A549 (cell line): ENCODE data around the gene QPRT.

Experiments used
- CHD2 ChIP-seq: fragments of 150-350 bp; IDR thresholded peaks from 2 replicates; pipeline ENCODE4 v1.6.1; 2014; ENCODE audit warnings: low read length; ENCODE audit not compliant: partially characterized antibody
- CTCF ChIP-seq: fragments of >200 bp; sonication (Bioruptor Twin); formaldehyde crosslinking; IDR thresholded peaks from 3 replicates; pipeline ENCODE4 v1.5.1; 2016
- EP300 ChIP-seq, 2 experiments: fragments of >200 bp; sonication (Bioruptor Twin); formaldehyde crosslinking; IDR thresholded peaks; 2 replicates in 1 of 2; 3 replicates in 1 of 2; pipeline ENCODE4 v1.6.1; 2016 to 2017
- JUN ChIP-seq, 2 experiments: fragments of >200 bp; sonication (Bioruptor Twin); formaldehyde crosslinking; IDR thresholded peaks; 2 replicates in 1 of 2; 3 replicates in 1 of 2; pipeline ENCODE4 v1.6.1; 2016 to 2017
- MAX ChIP-seq: IDR thresholded peaks from 2 replicates; pipeline ENCODE4 v1.6.1; 2012
- POLR2A ChIP-seq: IDR thresholded peaks from 2 replicates; pipeline ENCODE4 v1.6.1; 2012; ENCODE audit warnings: mild to moderate bottlenecking, low read length
- RAD21 ChIP-seq, 2 experiments: fragments of >200 bp in 1 of 2; sonication (Bioruptor Twin) in 1 of 2; formaldehyde crosslinking in 1 of 2; IDR thresholded peaks in 1 of 2; conservative IDR thresholded peaks in 1 of 2; 2 replicates in 1 of 2; 3 replicates in 1 of 2; pipeline ENCODE4 v1.6.1; 2012 to 2018; ENCODE audit warnings: inconsistent platforms in 1 of 2
- TP53 ChIP-seq: fragments of 250-450 bp; sonication (Bioruptor Pico); IDR thresholded peaks from 2 replicates; pipeline ENCODE4 v1.5.0; 2021; ENCODE audit warnings: mild to moderate bottlenecking, moderate library complexity
- USF2 ChIP-seq: fragments of 450-650 bp; IDR thresholded peaks from 2 replicates; pipeline ENCODE4 v1.6.1; 2014; ENCODE audit warnings: antibody characterized with exemption

GRCh38 chr16:29710227-29711219 is 31.5 kb downstream of the QPRT start:
- no peak for TF ChIP-seq EP300 (IDR thresholded peaks at IDR 0.05)
- TF ChIP-seq CTCF: peak; percentile 55; the same call in 2 of the 3 replicates
- peak; percentile 77 for TF ChIP-seq USF2
- TF ChIP-seq CHD2: no peak
- no peak for TF ChIP-seq JUN (IDR thresholded peaks at IDR 0.05)
- peak; percentile 96 for TF ChIP-seq MAX
- peak in 1 of 2 experiments; percentile 37; a peak in 2 of 5 replicates for TF ChIP-seq RAD21 (conservative IDR thresholded peaks at IDR 0.05 in 1 of 2, IDR thresholded peaks at IDR 0.05 in 1 of 2)
- TF ChIP-seq TP53 (CRISPR knock-in tag): no peak
- TF ChIP-seq POLR2A: no peak
